A549 treated with Mapracorat at 1 μM for 4 hours (cell line): ENCODE results near the gene PODXL2. TPM values are rescaled to one million over a fixed set of nuclear protein-coding genes. Genes with fewer than 3 reads are reported as not detected.

ENCODE experiments used
- total RNA-seq: library from RNA; stranded (reverse); fragments of 200-300 nt; extraction: Qiagen RNA extraction; gene quantifications from 5 replicates; pipeline ENCODE4 v1.2.3, GENCODE V29; 2022

Gene PODXL2
- 7.9 to 11.3 TPM (median 9.8 TPM) in 5 replicates for total RNA-seq

DNA sequence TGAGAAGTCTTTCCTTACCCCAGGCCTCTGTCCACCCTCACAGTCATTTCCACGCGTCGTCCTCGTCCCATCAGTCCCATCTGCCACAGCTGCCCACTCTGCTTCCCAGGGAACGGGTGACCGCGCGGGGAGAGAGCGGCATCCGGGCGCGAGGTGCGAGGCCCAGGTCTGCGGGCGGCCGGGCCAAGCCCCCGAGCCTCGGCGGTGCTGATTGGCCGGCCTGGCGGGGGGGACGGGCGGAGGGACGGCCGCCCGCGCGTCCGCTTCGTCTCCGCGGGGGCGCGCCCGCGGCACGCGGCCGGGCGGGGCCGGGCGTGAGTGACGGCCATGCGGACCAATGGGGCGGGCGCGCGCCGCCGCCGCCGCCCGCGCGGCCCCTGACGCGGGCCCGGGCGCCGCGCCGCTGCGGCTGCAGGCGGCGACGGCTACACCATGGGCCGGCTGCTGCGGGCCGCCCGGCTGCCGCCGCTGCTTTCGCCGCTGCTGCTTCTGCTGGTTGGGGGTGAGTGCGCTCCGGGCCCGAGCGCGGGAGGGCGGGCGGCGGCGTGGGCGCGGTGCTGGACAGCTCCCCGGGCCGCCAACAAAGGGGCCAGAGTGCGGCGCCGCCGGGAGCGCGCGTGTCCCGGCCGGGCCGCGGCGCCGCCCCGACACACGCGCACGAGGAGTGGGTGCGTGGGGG, at the start of gene PODXL2:
Gene PODXL2, plus strand, starts transcription at position 398 of the 679 bp plus-strand sequence. Its CDS starts 35 bp downstream, at position 433.

DNA sequence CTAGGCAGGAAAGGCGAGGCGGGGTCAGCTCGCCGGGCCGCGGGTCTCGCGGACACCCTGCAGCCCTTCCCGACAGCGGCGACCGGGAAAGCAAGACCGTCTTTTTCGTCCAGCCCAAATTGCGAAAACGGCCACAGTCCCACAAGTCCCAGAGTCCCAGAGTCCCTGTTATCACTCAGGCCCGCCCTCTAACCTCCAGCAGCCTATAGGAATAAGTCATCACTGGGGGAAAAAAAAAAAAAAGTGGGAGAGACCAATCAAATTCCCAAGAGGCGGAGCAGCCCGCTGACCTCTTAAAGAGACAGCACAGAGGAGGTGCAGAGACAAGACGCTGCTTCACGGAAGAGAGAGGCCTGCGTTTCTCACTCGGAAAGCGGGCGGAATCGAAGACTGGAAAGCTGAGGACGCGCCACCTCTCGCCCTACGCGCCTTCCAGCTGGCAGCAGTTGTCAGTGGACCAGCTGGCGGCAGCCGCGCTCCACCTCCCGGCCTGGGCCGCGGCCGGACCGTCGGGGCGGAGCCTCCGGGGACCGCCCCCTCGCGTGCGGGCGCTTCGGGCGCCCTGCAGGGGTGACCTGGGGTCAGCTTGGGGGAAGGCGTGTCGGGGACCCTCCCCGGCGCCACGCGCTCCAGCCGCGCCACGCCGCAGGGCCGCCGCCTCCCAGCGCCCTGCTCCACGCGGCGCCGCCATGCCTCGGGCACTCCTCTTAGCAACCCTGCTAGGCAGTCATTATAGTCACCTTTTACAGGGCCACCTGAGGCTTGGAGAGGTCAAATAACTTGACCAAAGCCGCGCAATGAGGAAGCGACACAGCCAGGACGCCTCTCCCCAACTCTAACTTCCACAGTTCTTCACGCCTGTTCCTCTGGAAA, 38.2 kb upstream of the PODXL2 start, which contains the start of gene TPRA1:
Gene TPRA1, minus strand, starts transcription at position 141 of the 873 bp plus-strand sequence. CDS start 10,587 bp downstream, outside the sequence.

DNA sequence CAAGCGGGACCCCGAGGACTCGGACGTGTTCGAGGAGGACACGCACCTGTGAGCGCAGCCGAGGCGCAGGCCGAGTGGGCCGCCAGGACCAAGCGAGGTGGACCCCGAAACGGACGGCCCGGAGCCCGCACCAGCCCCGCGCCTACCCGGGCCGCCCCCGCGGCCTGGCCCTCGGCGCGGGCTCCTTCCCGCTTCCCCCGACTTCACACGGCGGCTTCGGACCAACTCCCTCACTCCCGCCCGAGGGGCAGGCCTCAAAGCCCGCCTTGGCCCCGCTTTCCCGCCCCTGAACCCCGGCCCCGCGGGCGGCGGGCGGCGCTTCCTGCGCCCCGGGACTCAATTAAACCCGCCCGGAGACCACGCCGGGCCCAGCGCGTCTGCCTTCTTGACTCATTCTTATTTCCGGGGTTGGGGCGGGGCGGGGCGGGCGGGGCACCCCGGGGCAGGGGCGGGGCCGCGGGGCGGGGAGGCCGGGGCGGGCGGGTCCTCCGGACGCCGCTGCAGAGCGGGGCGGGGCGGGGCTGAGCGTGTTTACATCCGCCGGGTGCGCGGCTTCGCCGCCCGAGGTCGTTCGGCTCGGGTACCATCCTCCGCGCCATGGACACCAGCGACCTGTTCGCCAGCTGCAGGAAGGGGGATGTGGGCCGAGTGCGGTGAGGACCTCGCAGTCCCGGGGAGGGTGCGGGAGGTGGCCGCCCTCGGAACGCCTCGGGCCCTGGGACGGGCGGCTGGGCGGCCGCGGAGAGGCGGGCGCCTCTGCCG, 43.6 kb downstream of the PODXL2 start, which contains the start of gene ABTB1:
Gene ABTB1, plus strand, starts transcription at position 524 of the 762 bp plus-strand sequence. Its CDS starts 74 bp downstream, at position 598.

Other genes starting within 250 kb of the PODXL2 start
- 38.5 to 53.1 TPM (median 50.1 TPM) in 5 replicates for gene TPRA1, start 38.5 kb upstream of the PODXL2 start, total RNA-seq
- gene MCM2, start 30.8 kb upstream of the PODXL2 start, total RNA-seq = 48.7 to 61.6 TPM (median 54.0 TPM) in 5 replicates
- gene ABTB1, start 43.8 kb downstream of the PODXL2 start, total RNA-seq = 10.9 to 18.5 TPM (median 16.5 TPM) in 5 replicates
- 63.9 to 79.7 TPM (median 69.3 TPM) in 5 replicates for gene MGLL, start 193.3 kb downstream of the PODXL2 start, total RNA-seq